Sigmoid colon (tissue), 7 donors: ENCODE data around the gene EMP1. TPM values are rescaled to one million over a fixed set of nuclear protein-coding genes. Genes with fewer than 3 reads are reported as not detected.

ENCODE experiments used
- DNase-seq: peaks from one replicate; pipeline ENCODE4 v3.0.0-alpha.2; 2019
- H3K27ac ChIP-seq, 4 donors: fragments of 200-600 bp; sonication (generic); one replicate each; pipeline ENCODE4 v1.5.1; 2016 to 2019; ENCODE audit warnings: mild to moderate bottlenecking in 1 of 4
- H3K27me3 ChIP-seq, 3 donors: fragments of 200-600 bp; sonication (generic); one replicate each; pipeline ENCODE4 v1.5.1; 2019; ENCODE audit warnings: mild to moderate bottlenecking in 1 of 3
- H3K36me3 ChIP-seq, 4 donors: fragments of 200-600 bp; sonication (generic); one replicate each; pipeline ENCODE4 v1.5.1; 2016 to 2019
- H3K4me1 ChIP-seq, 4 donors: fragments of 200-600 bp; sonication (generic); one replicate each; pipeline ENCODE4 v1.5.1; 2017 to 2019
- H3K4me3 ChIP-seq, 4 donors: fragments of 200-600 bp; sonication (generic); one replicate each; pipeline ENCODE4 v1.5.1; 2017 to 2019; ENCODE audit warnings: mild to moderate bottlenecking in 2 of 4, moderate library complexity in 1 of 4
- H3K9me3 ChIP-seq, 4 donors: fragments of 200-600 bp in 3 of 4; sonication (generic) in 3 of 4; one replicate each; pipeline versions ENCODE4 v1.5.1 to v1.6.1; 2013 to 2019
- EP300 ChIP-seq, 4 donors: sonication (generic); formaldehyde crosslinking; IDR thresholded peaks; one replicate each; pipeline ENCODE4 v1.6.1; 2017; ENCODE audit warnings: antibody characterized with exemption in 4 of 4
- POLR2A ChIP-seq, 2 donors: fragments of 450-650 bp; IDR thresholded peaks; one replicate each; pipeline ENCODE4 v1.6.1; 2016; ENCODE audit warnings: antibody characterized with exemption in 2 of 2, mild to moderate bottlenecking in 2 of 2, moderate library complexity in 2 of 2
- POLR2AphosphoS5 ChIP-seq, 4 donors: sonication (generic); formaldehyde crosslinking; IDR thresholded peaks; one replicate each; pipeline ENCODE4 v1.6.1; 2017; ENCODE audit warnings: antibody characterized with exemption in 4 of 4
- WGBS, 2 donors: extraction: QIAGEN DNeasy Blood & Tissue Kit; methylation state at CpG; one replicate each; pipeline ENCODE4 v1.1.7; 2013; 5-methylcytosine and 5-hydroxymethylcytosine counted together
- intact Hi-C: fragments of 100-400 bp; cut with DNase I; formaldehyde crosslinking; loops from one replicate; pipeline ENCODE4 v1.15.1; 2023
- polyA plus RNA-seq, 3 donors: library from polyadenylated mRNA; stranded (reverse); fragments of 200-250 nt; gene quantifications; one replicate each; pipeline ENCODE4 v1.2.3, GENCODE V29; 2013
- total RNA-seq, 4 donors: library from RNA; depleted of rRNA; stranded (reverse); fragments of >200 nt; gene quantifications; one replicate each; pipeline ENCODE4 v1.1.0, GENCODE V29; 2016
- TF ChIP-seq, protein P1 (sequence below), 4 experiments: fragments of 450-650 bp in 3 of 4; fragments of 200-600 bp in 1 of 4; IDR thresholded peaks; one replicate each; pipeline ENCODE4 v1.5.1; 2016 to 2019; ENCODE audit warnings: antibody characterized with exemption in 4 of 4, mild to moderate bottlenecking in 3 of 4, moderate library complexity in 2 of 4
- donor health status: healthy with polysubstance abuse.
- donor health status: Bipolar disorder and iron deficiency.
- donor health status: healthy.

The EMP1 gene
- total and polyA plus RNA-seq, 7 donors, result 25.8 to 172 (median 85.5) TPM

DNA sequence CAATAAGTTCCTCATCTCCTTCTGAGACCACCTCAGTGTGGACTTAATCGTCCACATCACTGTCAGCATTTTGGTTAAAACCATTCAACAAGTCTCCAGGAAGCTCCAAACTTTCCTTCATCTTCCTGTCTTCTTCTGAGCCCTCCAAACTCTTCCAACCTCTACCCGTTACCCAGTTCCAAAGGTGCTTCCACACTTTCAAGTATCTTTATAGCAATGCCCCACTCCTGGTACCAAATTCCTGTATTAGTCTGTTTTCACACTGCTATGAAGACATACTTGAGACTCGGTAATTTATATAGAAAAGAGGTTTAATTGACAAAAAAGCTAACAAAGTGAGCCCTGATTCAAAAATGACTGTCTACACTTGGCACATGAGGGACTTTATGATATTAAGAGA lies 22.8 kb downstream of the EMP1 start:
- no peak for TF ChIP-seq EP300 (IDR thresholded peaks at IDR 0.05)
- no peak for TF ChIP-seq POLR2A (IDR thresholded peaks at IDR 0.05)
- TF ChIP-seq, protein P1, sequence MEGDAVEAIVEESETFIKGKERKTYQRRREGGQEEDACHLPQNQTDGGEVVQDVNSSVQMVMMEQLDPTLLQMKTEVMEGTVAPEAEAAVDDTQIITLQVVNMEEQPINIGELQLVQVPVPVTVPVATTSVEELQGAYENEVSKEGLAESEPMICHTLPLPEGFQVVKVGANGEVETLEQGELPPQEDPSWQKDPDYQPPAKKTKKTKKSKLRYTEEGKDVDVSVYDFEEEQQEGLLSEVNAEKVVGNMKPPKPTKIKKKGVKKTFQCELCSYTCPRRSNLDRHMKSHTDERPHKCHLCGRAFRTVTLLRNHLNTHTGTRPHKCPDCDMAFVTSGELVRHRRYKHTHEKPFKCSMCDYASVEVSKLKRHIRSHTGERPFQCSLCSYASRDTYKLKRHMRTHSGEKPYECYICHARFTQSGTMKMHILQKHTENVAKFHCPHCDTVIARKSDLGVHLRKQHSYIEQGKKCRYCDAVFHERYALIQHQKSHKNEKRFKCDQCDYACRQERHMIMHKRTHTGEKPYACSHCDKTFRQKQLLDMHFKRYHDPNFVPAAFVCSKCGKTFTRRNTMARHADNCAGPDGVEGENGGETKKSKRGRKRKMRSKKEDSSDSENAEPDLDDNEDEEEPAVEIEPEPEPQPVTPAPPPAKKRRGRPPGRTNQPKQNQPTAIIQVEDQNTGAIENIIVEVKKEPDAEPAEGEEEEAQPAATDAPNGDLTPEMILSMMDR (IDR thresholded peaks at IDR 0.05), result no peak
- no peak for TF ChIP-seq POLR2AphosphoS5 (IDR thresholded peaks at IDR 0.05)
- WGBS, 2 donors, result 93 to 96% methylated on average over 3 of the region's 3 CpGs
- no peak overlapping the region for H3K4me3 ChIP-seq
- intact Hi-C loops, result loop anchor here (10.0 kb wide), 1 partner anchor 435 kb away; the partner anchor contains the start of gene APOLD1
- no peaks in the 10 kb centered on the region for H3K9me3 ChIP-seq
- H3K27ac ChIP-seq, result no peak overlapping the region
- no peak for DNase-seq
- H3K36me3 ChIP-seq, result peaks cover 4 to 27% (median 9%) of the 10 kb centered on the region in 4 donors
- no peaks in the 10 kb centered on the region for H3K27me3 ChIP-seq
- no peaks in the 10 kb centered on the region for H3K4me1 ChIP-seq

DNA sequence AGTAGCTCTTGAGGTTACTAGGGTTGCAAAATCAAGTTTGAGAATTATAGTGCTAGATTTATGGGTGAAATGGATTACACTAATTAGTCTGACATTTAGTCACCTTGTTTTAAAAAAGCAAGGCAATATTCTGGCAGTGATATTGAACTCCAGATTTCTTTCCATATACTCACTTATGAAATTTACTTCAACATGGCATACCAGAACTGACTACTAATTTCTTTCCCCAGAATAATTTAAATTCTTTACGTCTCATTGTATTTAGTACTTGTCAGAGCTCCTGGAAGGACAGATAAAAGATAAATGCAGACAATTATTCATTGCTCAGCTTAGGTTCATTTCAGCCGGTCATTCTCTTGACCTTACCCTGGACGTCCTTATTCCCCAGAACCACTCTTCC lies 24.3 kb downstream of the EMP1 start:
- Histone ChIP-seq H3K4me3 (no peak overlapping the region), H3K27me3 (peaks cover 0 to 4% (median 0%) of the 10 kb centered on the region in 3 donors), H3K36me3 (peaks cover 0 to 11% (median 0%) of the 10 kb centered on the region in 4 donors), H3K9me3 (no peaks in the 10 kb centered on the region), H3K27ac (no peak overlapping the region), H3K4me1 (no peaks in the 10 kb centered on the region)
- no peak for DNase-seq
- TF ChIP-seq, protein P1 (IDR thresholded peaks at IDR 0.05), result no peak
- no peak for TF ChIP-seq POLR2AphosphoS5 (IDR thresholded peaks at IDR 0.05)
- no peak for TF ChIP-seq EP300 (IDR thresholded peaks at IDR 0.05)
- no peak for TF ChIP-seq POLR2A (IDR thresholded peaks at IDR 0.05)
- WGBS, 2 donors, result 90 to 95% methylated on average over 3 of the region's 3 CpGs
- intact Hi-C loops, result no loop called here

DNA sequence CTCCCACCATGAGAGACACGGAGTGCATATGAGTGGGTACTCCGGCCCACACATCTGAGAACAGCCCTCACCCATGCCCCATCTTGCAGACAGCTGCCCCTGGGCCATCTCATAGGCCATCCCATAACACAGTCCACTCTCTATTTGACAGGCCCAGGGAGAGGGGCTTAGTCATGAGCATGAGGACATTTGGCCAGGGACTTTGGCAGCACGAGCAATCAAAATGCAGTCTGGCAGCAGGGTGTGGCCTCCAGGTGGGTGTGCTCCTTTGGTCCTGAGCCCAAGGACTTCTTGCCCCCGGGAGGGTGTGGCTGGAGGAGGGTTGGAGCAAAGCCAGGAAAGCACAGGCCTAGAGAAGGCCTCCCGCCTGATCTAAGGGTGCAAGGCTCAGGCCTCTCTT lies 25.6 kb downstream of the EMP1 start:
- WGBS, 2 donors, result 45 to 74% methylated on average over 5 of the region's 5 CpGs
- Histone ChIP-seq H3K27ac (no peak overlapping the region), H3K27me3 (peaks cover 0 to 4% (median 0%) of the 10 kb centered on the region in 3 donors), H3K4me3 (no peak overlapping the region), H3K9me3 (no peaks in the 10 kb centered on the region), H3K4me1 (no peaks in the 10 kb centered on the region), H3K36me3 (no peaks in the 10 kb centered on the region)
- TF ChIP-seq POLR2AphosphoS5 (IDR thresholded peaks at IDR 0.05) (peak in 1 of 4 donors; percentile 21), EP300 (IDR thresholded peaks at IDR 0.05) (no peak)
- TF ChIP-seq, protein P1 (IDR thresholded peaks at IDR 0.05), result no peak
- intact Hi-C loops, result no loop called here
- DNase-seq, result no peak

DNA sequence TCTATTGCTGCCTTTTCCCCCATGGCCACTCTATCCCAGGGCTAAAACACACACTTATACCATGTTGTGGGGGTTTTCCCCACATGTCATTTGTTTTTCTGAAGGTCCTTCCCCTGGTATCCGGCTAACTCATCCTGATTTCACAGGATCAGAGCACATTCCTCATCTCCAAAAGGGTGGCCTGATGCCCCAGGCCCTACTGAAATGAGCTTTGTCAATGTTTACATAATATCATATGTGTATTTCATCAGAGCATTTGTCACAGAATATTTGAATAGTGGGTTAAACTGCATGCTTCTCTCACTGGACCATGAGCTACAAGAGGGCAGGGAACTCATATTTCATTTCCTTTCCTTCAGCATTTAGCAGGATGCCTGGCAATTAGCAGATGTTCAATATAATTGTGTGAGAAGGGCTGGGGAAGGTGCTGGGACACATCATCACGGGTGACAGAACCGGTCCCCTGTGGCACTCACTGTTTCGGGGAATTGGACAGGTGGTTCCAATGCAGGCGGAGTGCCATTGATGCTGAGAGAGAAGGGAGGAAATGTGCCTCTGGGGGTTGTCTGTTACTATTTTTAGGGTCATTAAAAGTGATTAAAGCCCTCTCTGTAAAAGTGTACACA lies 26.8 kb downstream of the EMP1 start:
- TF ChIP-seq POLR2A (IDR thresholded peaks at IDR 0.05), result no peak
- TF ChIP-seq EP300 (IDR thresholded peaks at IDR 0.05), result no peak
- no peak for TF ChIP-seq POLR2AphosphoS5 (IDR thresholded peaks at IDR 0.05)
- TF ChIP-seq, protein P1 (IDR thresholded peaks at IDR 0.05), result no peak
- no peak overlapping the region for H3K27ac ChIP-seq
- intact Hi-C loops, result no loop called here
- no peaks in the 10 kb centered on the region for H3K4me1 ChIP-seq
- H3K4me3 ChIP-seq, result no peak overlapping the region
- no peak for DNase-seq
- 87 to 89% methylated on average over 5 of the region's 5 CpGs for WGBS, 2 donors
- no peaks in the 10 kb centered on the region for H3K36me3 ChIP-seq
- H3K9me3 ChIP-seq, result no peaks in the 10 kb centered on the region
- H3K27me3 ChIP-seq, result peaks cover 0 to 4% (median 0%) of the 10 kb centered on the region in 3 donors

DNA sequence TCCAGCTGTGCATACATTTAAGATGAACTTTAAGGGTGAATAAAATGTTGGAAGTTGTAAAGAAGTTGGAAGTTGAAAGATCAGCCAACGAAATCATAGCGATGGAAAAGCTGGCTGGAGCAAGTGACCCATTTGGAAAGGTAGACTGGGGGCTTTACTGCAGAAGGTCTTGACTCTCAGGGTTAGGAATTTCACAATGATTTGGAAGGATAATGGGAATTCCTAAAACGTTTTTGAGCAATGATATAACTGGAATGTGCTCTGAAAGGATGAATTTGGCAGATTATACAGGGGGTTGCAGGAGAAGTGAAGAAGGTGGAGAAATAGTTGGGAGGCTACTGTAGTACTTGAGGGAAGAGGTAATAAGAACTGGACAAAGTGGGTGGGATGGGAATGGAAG lies 27.4 kb downstream of the EMP1 start:
- Histone ChIP-seq H3K36me3 (no peaks in the 10 kb centered on the region), H3K27ac (no peak overlapping the region), H3K4me1 (no peaks in the 10 kb centered on the region), H3K4me3 (no peak overlapping the region), H3K9me3 (no peaks in the 10 kb centered on the region), H3K27me3 (peaks cover 0 to 4% (median 0%) of the 10 kb centered on the region in 3 donors)
- TF ChIP-seq EP300 (IDR thresholded peaks at IDR 0.05) (no peak), POLR2AphosphoS5 (IDR thresholded peaks at IDR 0.05) (no peak), POLR2A (IDR thresholded peaks at IDR 0.05) (no peak)
- TF ChIP-seq, protein P1 (IDR thresholded peaks at IDR 0.05), result no peak
- intact Hi-C loops, result no loop called here
- WGBS, 2 donors, result 72 to 79% methylated on average over 3 of the region's 3 CpGs
- no peak for DNase-seq
